GM12872 (cell line): ENCODE results near the gene TMEM135.

Experiments used
- TF ChIP-seq, protein P1 (sequence below): IDR thresholded peaks from 3 replicates; pipeline ENCODE4 v1.5.1; 2011; ENCODE audit warnings: low read depth, mild to moderate bottlenecking, low read length, moderate library complexity; ENCODE audit not compliant: insufficient read depth

The TMEM135 gene

DNA sequence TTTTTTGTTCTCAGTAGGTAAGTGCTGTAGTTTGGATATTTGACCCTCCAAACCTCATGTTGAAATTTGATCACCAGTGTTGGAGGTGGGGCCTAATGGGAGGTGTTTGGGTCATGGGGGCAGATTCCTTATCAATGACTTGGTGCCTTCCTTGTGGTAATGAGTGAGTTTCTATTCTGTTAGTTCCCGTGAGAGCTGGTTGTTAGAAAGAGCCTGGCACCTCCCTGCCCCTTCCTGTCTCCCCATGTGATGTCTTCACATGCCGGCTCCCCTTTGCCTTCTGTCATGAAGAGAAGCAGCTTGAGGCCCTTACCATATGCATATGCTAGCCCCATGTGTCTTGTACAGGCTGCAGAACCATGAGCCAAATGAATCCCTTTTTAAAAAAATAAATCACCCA is 138.3 kb downstream of the TMEM135 start:
- TF ChIP-seq, protein P1, sequence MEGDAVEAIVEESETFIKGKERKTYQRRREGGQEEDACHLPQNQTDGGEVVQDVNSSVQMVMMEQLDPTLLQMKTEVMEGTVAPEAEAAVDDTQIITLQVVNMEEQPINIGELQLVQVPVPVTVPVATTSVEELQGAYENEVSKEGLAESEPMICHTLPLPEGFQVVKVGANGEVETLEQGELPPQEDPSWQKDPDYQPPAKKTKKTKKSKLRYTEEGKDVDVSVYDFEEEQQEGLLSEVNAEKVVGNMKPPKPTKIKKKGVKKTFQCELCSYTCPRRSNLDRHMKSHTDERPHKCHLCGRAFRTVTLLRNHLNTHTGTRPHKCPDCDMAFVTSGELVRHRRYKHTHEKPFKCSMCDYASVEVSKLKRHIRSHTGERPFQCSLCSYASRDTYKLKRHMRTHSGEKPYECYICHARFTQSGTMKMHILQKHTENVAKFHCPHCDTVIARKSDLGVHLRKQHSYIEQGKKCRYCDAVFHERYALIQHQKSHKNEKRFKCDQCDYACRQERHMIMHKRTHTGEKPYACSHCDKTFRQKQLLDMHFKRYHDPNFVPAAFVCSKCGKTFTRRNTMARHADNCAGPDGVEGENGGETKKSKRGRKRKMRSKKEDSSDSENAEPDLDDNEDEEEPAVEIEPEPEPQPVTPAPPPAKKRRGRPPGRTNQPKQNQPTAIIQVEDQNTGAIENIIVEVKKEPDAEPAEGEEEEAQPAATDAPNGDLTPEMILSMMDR, result no peak

DNA sequence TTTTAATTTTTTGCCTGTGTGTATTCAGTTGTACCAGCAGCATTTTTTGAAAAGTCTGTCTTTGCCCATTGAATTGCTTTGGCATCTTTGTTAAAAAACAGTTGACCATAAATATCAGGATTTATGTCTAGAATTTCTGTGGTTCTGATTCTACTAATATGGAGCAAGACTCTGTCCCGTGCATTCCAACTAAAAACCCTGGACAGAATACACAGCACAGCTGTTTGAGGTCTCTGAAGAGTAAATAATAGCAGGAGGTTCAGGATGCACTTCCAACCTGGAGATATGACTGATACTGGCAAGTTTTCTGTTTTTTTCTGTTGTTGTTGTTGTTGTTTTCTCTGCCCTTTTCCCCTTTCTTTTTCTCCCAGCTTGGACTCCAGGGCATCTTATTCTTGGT is 141.9 kb downstream of the TMEM135 start:
- TF ChIP-seq, protein P1, result no peak

DNA sequence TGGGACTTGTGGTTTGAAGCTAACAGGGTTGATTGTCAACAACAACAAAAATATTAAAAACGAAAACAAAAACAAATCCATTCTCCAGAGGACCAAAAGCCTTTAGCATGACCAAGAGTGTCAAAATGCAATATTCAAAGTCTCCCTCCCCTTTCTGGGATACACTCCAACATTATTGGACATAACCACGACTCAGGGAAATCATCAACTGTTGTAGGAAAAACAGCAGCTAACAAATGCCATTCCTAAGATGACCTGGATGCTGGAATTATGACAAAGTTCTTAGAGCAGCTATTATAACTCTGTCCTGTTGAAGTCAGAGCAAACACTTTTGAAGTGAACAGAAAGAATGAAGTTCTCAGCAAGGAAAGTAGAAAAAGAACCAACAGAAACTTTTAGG is 143.0 kb downstream of the TMEM135 start:
- TF ChIP-seq, protein P1, result no peak

DNA sequence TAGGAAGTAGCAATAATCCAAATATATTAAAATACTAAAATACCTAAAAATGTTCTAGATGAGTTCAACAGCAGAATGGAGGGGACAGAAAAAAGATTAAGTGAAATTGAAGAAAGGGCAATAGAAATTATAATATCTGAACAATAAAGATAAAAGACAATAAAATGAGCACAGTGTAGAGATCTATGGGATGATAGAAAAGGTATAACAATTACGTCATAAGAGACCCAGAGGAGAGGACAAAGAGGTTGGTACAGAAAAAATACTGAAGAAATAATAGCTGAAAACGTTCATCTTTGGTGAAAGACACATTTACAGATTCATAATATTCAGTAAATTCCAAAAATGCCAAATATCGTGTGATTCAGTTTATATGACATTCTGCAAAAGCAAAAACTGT is 143.4 kb downstream of the TMEM135 start:
- TF ChIP-seq, protein P1, result no peak

DNA sequence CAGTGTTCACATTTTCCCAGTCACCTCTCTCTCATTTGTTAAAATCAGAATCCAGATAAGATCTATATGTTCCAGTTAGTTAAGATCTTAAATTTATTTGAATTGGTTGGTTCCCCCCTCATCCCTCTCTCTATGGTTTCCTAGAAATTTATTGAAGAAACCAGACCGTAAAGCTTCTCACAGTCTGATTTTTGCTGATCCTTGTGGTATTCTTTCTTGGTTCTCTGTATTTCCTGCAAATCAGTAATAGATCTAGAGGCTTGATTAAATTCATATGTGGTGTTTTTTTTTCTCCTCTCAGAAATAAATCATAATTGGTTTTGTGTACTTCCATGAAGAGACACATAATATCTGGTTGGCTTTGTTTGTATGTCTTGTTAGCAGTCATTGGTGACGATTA is 147.5 kb downstream of the TMEM135 start:
- TF ChIP-seq, protein P1, result no peak

DNA sequence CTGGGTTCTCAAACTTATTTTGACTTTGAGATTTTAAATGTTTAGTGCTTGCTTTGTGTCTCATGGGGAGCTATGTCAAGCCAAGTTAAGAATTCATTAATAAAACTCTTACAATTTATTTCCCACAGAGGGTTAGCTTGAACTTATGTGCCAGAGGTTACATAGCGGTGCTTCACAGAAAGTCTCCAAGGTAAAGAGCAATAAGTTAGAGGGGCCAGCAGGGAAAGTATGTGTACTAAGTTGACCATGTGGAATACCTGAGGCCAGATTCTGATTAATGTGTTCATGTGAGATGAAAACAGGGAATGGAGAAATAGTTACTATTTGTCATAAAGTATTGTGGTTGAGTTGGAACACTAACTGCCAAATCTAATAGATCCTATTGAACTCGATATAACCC is 149.3 kb downstream of the TMEM135 start:
- TF ChIP-seq, protein P1, result no peak

DNA sequence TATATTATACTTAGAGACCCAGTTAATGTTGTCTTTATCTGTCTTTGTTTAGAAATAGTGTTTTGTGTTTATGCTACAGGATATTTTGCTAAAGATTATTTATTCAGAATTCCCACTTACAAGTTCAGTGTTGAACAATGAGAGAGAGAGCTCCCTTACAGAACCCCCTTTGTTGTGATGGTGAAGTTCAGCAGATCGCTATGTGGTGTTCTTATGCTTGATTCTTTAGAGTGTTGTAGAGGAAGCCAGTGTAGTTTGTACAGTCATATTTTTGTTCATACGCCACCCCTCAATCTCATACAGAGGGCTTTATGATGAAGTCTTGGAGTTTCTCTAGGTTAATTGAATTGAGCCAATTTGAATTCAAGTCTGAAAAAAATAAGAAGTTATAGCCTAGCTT is 150.2 kb downstream of the TMEM135 start:
- TF ChIP-seq, protein P1, result no peak

DNA sequence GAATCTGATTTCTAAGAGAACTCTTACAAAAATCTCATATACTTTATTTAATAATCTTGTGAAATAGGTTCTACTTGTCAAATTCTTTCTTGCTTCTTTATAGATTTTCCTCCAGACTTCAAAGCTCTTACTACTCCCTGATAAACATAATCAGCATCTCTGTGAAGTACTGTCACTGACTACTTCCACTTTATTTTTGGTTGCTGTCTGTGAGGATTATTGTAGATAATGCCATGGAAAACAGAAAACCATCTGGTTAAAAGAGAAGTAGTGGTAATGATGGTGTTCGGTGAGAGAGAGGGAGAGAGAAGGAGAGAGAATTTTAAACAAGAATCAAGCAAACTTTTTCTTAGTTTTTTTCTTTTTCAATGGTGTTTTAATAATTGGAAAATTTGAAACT is 152.3 kb downstream of the TMEM135 start:
- TF ChIP-seq, protein P1, result no peak
